ENCODE measurements around the gene CACUL1. TPM values are rescaled to one million over a fixed set of nuclear protein-coding genes. Genes with fewer than 3 reads are reported as not detected.

The CACUL1 gene
- total and polyA plus RNA-seq, 2 of the 13 experiments (the other 11 are each of a cell fraction or from before 2014, with no cell fraction given): 14.2 to 31.0 TPM

DNA sequence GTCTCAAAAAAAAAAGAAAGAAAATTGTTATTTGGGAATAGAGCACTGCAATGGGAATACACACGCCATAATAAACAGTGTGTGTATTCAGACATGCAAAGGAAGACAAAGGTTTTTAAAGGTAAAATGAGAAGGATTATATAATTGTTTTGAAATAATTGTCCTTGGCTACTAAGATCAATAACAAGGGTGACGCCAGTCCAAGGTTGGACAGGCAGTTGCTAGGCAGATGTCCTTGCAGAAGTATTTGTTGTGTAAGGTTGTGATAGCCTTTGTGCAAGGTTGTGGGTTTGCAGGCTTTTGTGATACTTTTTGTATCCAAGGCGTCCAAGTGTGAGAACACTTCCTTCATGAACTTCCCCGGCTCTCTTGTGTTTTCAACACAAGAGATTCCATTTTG is 87.0 kb downstream of the CACUL1 start (continued):
- TF ChIP-seq, protein P1, sequence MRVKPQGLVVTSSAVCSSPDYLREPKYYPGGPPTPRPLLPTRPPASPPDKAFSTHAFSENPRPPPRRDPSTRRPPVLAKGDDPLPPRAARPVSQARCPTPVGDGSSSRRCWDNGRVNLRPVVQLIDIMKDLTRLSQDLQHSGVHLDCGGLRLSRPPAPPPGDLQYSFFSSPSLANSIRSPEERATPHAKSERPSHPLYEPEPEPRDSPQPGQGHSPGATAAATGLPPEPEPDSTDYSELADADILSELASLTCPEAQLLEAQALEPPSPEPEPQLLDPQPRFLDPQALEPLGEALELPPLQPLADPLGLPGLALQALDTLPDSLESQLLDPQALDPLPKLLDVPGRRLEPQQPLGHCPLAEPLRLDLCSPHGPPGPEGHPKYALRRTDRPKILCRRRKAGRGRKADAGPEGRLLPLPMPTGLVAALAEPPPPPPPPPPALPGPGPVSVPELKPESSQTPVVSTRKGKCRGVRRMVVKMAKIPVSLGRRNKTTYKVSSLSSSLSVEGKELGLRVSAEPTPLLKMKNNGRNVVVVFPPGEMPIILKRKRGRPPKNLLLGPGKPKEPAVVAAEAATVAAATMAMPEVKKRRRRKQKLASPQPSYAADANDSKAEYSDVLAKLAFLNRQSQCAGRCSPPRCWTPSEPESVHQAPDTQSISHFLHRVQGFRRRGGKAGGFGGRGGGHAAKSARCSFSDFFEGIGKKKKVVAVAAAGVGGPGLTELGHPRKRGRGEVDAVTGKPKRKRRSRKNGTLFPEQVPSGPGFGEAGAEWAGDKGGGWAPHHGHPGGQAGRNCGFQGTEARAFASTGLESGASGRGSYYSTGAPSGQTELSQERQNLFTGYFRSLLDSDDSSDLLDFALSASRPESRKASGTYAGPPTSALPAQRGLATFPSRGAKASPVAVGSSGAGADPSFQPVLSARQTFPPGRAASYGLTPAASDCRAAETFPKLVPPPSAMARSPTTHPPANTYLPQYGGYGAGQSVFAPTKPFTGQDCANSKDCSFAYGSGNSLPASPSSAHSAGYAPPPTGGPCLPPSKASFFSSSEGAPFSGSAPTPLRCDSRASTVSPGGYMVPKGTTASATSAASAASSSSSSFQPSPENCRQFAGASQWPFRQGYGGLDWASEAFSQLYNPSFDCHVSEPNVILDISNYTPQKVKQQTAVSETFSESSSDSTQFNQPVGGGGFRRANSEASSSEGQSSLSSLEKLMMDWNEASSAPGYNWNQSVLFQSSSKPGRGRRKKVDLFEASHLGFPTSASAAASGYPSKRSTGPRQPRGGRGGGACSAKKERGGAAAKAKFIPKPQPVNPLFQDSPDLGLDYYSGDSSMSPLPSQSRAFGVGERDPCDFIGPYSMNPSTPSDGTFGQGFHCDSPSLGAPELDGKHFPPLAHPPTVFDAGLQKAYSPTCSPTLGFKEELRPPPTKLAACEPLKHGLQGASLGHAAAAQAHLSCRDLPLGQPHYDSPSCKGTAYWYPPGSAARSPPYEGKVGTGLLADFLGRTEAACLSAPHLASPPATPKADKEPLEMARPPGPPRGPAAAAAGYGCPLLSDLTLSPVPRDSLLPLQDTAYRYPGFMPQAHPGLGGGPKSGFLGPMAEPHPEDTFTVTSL (CRISPR knock-in tag; IDR thresholded peaks at IDR 0.05; ENCODE audit: borderline replicate concordance): peak; percentile 73; the same call in 1 of the 2 replicates
- no peak for TF ChIP-seq ZBTB20 (CRISPR knock-in tag; IDR thresholded peaks at IDR 0.05; ENCODE audit: borderline replicate concordance, low read depth)
- no peak for TF ChIP-seq PHF8 (CRISPR knock-in tag; IDR thresholded peaks at IDR 0.05)
- TF ChIP-seq SNAI1 (CRISPR knock-in tag; IDR thresholded peaks at IDR 0.05; ENCODE audit: borderline replicate concordance): no peak
- TF ChIP-seq ZSCAN9 (CRISPR knock-in tag; IDR thresholded peaks at IDR 0.05; ENCODE audit: borderline replicate concordance): no peak
- no peak for TF ChIP-seq ZNF333 (CRISPR knock-in tag; IDR thresholded peaks at IDR 0.05; ENCODE audit: borderline replicate concordance)
- TF ChIP-seq ZC3H4 (CRISPR knock-in tag; IDR thresholded peaks at IDR 0.05; ENCODE audit: borderline replicate concordance): no peak
- no peak for TF ChIP-seq SAFB2 (CRISPR knock-in tag; IDR thresholded peaks at IDR 0.05; ENCODE audit: borderline replicate concordance, low read depth)
- TF ChIP-seq HMGA1 (CRISPR knock-in tag; conservative IDR thresholded peaks at IDR 0.05): no peak
- TF ChIP-seq, protein P2, sequence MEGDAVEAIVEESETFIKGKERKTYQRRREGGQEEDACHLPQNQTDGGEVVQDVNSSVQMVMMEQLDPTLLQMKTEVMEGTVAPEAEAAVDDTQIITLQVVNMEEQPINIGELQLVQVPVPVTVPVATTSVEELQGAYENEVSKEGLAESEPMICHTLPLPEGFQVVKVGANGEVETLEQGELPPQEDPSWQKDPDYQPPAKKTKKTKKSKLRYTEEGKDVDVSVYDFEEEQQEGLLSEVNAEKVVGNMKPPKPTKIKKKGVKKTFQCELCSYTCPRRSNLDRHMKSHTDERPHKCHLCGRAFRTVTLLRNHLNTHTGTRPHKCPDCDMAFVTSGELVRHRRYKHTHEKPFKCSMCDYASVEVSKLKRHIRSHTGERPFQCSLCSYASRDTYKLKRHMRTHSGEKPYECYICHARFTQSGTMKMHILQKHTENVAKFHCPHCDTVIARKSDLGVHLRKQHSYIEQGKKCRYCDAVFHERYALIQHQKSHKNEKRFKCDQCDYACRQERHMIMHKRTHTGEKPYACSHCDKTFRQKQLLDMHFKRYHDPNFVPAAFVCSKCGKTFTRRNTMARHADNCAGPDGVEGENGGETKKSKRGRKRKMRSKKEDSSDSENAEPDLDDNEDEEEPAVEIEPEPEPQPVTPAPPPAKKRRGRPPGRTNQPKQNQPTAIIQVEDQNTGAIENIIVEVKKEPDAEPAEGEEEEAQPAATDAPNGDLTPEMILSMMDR (CRISPR knock-in tag; IDR thresholded peaks at IDR 0.05): no peak
- no peak for TF ChIP-seq SRSF1 (optimal IDR thresholded peaks at IDR 0.05; ENCODE audit: low read depth, low read length)
- no peak for TF ChIP-seq RARG (CRISPR knock-in tag; IDR thresholded peaks at IDR 0.05; ENCODE audit: low read depth)
- no peak for TF ChIP-seq NR2C2 (CRISPR knock-in tag; IDR thresholded peaks at IDR 0.05; ENCODE audit: borderline replicate concordance)
- TF ChIP-seq TEAD3 (CRISPR knock-in tag; optimal IDR thresholded peaks at IDR 0.05; ENCODE audit: borderline replicate concordance): no peak
- no peak for TF ChIP-seq PHF5A (CRISPR knock-in tag; IDR thresholded peaks at IDR 0.05; ENCODE audit: low read depth, unreplicated experiment)
- 0 out of 2 replicates have a peak, but pooled peaks have one; percentile 2 for TF ChIP-seq ATF1 (CRISPR knock-in tag; IDR thresholded peaks at IDR 0.05)
- TF ChIP-seq JUND (CRISPR knock-in tag; IDR thresholded peaks at IDR 0.05): no peak
- no peak for TF ChIP-seq YEATS4 (CRISPR knock-in tag; IDR thresholded peaks at IDR 0.05; ENCODE audit: borderline replicate concordance)
- 0 out of 2 replicates have a peak, but pooled peaks have one; percentile 27 for TF ChIP-seq PHF21A (CRISPR knock-in tag; IDR thresholded peaks at IDR 0.05)
- TF ChIP-seq, protein P3, sequence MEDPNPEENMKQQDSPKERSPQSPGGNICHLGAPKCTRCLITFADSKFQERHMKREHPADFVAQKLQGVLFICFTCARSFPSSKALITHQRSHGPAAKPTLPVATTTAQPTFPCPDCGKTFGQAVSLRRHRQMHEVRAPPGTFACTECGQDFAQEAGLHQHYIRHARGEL (CRISPR knock-in tag; IDR thresholded peaks at IDR 0.05): no peak
- no peak for TF ChIP-seq ZNF354B (CRISPR knock-in tag; IDR thresholded peaks at IDR 0.05)
- no peak for TF ChIP-seq ZNF468 (CRISPR knock-in tag; IDR thresholded peaks at IDR 0.05)

All from HepG2 (cell line).